Memory B cell (primary cell): Measurements from ENCODE around the gene CLBA1.

Source experiments
- ATAC-seq: fragments of 150-1000 bp; cut with Tn5 transposase; 2 replicates; pipeline ENCODE4 v1.10.0; 2021; ENCODE audit warnings: low read depth, mild to moderate bottlenecking, moderate library complexity
- DNase-seq, 2 donors: peaks; one replicate each; pipeline ENCODE4 v3.0.0; 2022; ENCODE audit warnings: low spot score in 2 of 2
- H3K27ac Mint-ChIP-seq: one replicate; pipeline ENCODE4 v1.8.0; 2022; ENCODE audit warnings: mild to moderate bottlenecking, moderate library complexity, mixed read lengths
- H3K27me3 Mint-ChIP-seq: one replicate; pipeline ENCODE4 v1.8.0; 2022; ENCODE audit warnings: mixed read lengths
- H3K36me3 Mint-ChIP-seq: one replicate; pipeline ENCODE4 v1.8.0; 2022; ENCODE audit warnings: mild to moderate bottlenecking, mixed read lengths
- H3K4me1 Mint-ChIP-seq: one replicate; pipeline ENCODE4 v1.8.0; 2022; ENCODE audit warnings: mixed read lengths
- H3K4me3 Mint-ChIP-seq: one replicate; pipeline ENCODE4 v1.8.0; 2022; ENCODE audit warnings: mild to moderate bottlenecking, moderate library complexity, mixed read lengths
- H3K9me3 Mint-ChIP-seq: one replicate; pipeline ENCODE4 v1.8.0; 2022; ENCODE audit warnings: mixed read lengths

The CLBA1 gene

DNA sequence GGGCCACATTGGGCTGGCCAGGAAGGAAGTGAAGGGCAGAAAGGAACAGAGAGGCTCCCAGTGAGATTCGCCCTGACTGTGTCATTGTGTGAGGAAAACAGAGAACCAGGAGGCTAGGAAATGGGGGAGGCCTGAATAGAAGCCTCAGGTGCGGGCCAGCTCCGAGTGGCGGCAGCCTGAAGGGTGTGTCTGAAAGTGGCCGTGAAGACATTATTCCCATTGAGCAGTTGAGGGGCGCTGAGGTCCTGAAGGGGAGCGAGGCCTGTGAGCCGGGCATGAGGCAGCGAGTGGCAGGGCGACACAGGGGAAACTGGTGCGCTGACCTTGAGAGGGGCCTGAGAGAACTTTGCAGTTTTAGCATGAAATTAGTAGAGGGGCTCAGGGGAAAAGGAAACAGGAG is 6.9 kb downstream of the CLBA1 start:
- H3K27me3 Mint-ChIP-seq = no peaks in the 10 kb centered on the region
- H3K27ac Mint-ChIP-seq = no peak overlapping the region

DNA sequence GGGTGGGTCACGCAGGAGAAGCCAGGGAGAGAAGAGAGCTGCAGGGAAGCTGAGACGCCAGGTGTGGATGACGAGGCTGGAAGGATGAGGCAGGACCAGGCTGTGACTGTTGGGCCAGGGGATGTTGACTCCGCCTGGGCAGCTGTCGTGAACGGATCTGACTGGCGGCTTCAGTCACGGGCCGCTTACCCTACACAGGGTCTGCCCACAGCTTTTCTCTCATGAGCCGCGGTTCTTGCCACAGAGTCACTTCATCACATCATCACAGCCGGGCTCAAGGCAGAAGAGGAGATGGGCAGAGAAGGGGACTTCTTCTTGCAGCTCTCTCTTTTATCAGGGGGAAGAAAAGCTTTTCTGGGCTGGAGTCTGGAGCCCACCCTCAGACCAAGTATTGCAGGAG is 7.7 kb downstream of the CLBA1 start:
- Mint-ChIP-seq H3K27ac (no peak overlapping the region), H3K9me3 (no peaks in the 10 kb centered on the region), H3K27me3 (no peaks in the 10 kb centered on the region), H3K36me3 (no peaks in the 10 kb centered on the region), H3K4me3 (no peak overlapping the region), H3K4me1 (no peaks in the 10 kb centered on the region)
- no peak for ATAC-seq
- DNase-seq = no peak

More for the DNA sequence above, 6.9 kb downstream of the CLBA1 start:
- DNase-seq = no peak
- Mint-ChIP-seq H3K4me3 (no peak overlapping the region), H3K36me3 (no peaks in the 10 kb centered on the region), H3K4me1 (no peaks in the 10 kb centered on the region), H3K9me3 (no peaks in the 10 kb centered on the region)
- no peak for ATAC-seq

DNA sequence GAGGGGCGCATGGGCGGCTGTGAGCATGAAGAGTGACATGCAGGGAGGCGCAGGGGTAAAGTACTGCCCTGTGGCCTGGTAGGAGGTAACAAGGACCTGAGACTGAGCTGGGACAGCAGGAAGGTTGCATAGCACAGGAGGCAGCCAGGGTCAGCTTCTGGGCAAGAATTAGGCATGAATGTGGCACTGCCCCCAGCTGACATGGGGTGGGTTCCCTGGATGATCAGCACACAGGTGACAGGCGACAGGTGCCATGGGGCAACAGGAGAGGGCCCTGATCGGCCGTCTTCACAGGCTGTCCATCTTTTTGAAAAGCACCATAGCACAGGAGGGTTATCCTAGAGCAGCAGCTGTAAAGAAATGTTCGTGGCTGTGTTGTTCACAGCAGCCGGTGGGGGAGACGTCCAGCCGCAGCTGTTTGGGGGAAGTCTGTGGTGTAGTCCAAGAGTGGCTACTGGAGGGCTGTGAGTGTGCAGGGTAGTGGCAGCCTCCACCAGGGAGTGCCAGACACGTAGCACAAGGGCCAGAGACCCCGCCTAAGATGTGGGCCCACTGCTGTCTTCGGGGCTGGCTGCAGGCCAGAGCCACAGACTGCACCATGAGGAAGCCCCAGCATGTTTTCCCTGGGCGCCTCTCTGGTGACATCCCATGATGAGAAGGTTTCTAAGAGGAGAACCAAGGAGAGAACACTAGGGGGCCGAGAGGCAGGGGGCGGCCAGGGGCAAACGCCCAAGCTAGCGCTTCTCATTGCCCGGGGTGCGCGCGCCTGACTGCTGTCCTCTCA is 8.4 kb downstream of the CLBA1 start:
- no peaks in the 10 kb centered on the region for H3K27me3 Mint-ChIP-seq
- no peaks in the 10 kb centered on the region for H3K4me1 Mint-ChIP-seq
- H3K9me3 Mint-ChIP-seq = no peaks in the 10 kb centered on the region
- no peaks in the 10 kb centered on the region for H3K36me3 Mint-ChIP-seq
- DNase-seq = no peak
- no peak overlapping the region for H3K4me3 Mint-ChIP-seq
- H3K27ac Mint-ChIP-seq = no peak overlapping the region
- ATAC-seq = no peak

DNA sequence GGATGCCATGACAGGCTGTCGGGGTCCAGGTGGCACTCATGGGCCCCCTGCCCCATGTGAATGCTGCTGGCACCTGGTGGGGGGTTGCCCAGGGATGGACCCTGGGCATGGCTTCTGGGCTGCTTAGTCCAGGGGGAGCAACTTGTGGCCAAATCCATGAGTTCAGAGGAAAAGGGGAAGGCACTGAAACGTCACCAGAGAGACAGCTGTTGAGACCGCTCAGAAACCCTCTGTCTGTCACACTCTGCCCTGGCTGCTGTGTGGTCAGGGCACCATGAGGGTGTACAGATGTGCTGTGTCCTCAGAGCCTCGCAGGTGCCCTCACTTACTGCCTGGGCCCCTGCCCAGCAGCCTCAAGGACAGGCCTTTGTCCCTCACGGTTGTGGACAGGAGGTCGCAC is 9.4 kb downstream of the CLBA1 start:
- DNase-seq (no peak), ATAC-seq (no peak)
- Mint-ChIP-seq H3K27me3 (no peaks in the 10 kb centered on the region), H3K4me3 (no peak overlapping the region), H3K27ac (no peak overlapping the region), H3K4me1 (no peaks in the 10 kb centered on the region), H3K36me3 (no peaks in the 10 kb centered on the region), H3K9me3 (no peaks in the 10 kb centered on the region)

DNA sequence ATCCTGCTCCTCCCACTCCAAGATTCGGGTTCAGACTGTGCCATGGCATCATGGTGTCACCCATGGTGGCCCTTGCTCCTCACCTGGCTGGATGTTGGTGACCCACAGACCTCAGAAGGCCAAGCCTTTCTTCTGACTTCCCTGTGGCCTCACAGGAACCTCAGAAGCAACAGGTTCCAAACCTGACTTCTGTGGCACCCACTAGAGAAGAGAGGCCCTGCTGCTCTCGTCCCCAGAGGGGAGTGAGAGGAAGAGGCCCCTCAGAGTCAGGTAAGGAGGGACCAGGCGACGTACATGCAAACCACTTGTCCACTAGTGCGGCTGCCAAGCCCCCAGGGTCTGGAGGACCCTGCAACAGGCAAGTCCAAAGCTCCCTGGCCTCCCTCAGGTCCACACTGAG is 10.4 kb downstream of the CLBA1 start:
- Mint-ChIP-seq H3K27me3 (no peaks in the 10 kb centered on the region), H3K27ac (no peak overlapping the region), H3K36me3 (no peaks in the 10 kb centered on the region), H3K9me3 (no peaks in the 10 kb centered on the region), H3K4me1 (no peaks in the 10 kb centered on the region), H3K4me3 (no peak overlapping the region)
- no peak for DNase-seq
- ATAC-seq = no peak

DNA sequence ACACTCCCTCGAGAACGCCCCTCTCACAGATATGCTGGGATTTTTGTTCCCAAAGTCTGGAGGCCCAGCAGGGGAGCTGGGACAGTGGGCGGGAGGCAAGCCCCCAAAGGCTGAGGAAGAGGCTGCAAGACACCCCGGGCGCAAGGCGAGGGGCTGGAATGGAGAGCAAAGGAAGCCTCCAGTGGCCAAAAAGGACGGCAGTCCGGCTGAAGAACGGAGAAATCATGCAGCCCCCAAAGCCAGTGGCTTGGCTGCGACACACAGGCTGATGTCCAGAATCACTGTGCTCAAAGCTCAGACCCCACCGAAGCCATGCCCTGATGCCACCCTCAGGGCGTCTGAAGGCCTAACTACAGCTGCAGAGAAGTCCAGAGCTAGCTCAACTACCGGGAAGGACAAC is 10.9 kb downstream of the CLBA1 start:
- ATAC-seq = no peak
- Mint-ChIP-seq H3K27me3 (no peaks in the 10 kb centered on the region), H3K4me1 (no peaks in the 10 kb centered on the region), H3K4me3 (no peak overlapping the region), H3K9me3 (no peaks in the 10 kb centered on the region), H3K27ac (no peak overlapping the region), H3K36me3 (no peaks in the 10 kb centered on the region)
- DNase-seq = no peak

DNA sequence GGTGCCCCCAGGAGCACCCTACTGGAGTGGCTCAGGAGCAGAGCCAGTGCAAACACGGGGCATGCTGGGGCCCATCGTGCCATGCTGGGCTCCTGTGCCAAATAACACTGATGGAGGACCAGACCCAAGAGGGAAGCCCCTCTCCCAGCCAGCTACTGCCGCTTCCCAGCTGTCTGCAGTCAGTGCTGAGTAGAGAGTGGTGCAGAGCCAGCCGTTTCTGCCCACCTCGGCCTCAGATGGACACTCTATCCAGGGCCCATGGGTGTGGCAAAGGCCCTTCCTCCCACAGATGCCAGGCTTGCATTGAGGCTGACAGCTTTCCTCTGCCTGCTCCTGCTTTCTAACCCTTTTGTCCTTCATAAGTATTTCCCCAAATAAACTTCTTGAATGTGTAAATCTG is 13.2 kb downstream of the CLBA1 start:
- ATAC-seq = no peak
- Mint-ChIP-seq H3K4me1 (no peaks in the 10 kb centered on the region), H3K27ac (no peak overlapping the region), H3K4me3 (no peak overlapping the region), H3K9me3 (no peaks in the 10 kb centered on the region), H3K27me3 (no peaks in the 10 kb centered on the region), H3K36me3 (no peaks in the 10 kb centered on the region)
- no peak for DNase-seq

DNA sequence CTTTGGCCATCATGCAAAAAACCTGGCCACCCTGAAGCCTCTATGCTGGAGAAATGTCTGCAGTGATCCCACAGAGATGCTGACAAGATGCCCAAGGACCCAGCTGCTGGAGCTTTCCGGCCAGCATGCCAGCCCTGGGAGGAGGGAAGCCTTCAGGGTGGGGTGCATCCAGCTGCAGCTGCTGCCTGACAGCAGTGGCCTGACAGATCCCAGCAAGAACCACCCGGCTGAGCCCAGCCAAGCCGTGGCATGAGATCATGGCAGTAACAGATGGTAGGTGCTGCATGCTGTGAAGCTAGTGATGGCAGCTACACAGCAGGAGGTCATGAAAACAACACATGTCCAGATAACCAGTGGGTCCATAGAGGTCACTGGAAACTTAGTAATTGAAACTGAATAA is 13.8 kb downstream of the CLBA1 start:
- no peak overlapping the region for H3K27ac Mint-ChIP-seq
- H3K36me3 Mint-ChIP-seq = no peaks in the 10 kb centered on the region

DNA sequence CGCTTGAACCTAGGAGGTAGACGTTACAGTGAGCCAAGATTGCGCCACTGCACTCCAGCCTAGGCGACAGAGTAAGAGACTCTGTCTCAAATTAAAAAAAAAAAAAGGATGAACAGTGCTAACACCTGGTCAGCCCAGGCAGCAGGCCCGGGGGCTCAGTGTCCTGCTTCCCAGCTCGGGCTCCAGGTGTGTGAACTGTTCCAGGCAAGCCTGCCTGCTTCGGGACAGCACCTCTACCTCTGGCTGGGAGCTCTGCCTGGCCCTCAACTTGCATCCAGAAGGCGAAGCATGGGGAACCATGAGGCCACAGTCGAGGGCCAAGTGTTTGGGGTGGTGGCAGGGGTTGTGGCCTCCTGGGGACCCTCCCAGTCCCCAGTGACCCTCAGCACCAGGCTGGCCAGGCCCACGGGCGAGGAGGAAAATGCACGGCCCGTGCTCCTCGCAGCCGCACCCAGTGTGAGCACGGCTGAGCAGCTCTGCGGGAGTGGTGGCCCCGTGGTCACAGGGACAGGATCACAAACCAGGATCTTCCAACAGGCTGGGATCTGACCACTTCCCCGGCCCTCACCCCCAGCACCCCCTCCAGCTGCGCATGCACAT is 19.8 kb downstream of the CLBA1 start:
- ATAC-seq = no peak
- Mint-ChIP-seq H3K36me3 (no peaks in the 10 kb centered on the region), H3K27ac (no peak overlapping the region), H3K27me3 (no peaks in the 10 kb centered on the region), H3K9me3 (no peaks in the 10 kb centered on the region), H3K4me1 (no peaks in the 10 kb centered on the region), H3K4me3 (no peak overlapping the region)
- no peak for DNase-seq

More for the DNA sequence above, 13.8 kb downstream of the CLBA1 start:
- Mint-ChIP-seq H3K4me3 (no peak overlapping the region), H3K9me3 (no peaks in the 10 kb centered on the region), H3K27me3 (no peaks in the 10 kb centered on the region), H3K4me1 (no peaks in the 10 kb centered on the region)
- DNase-seq (no peak), ATAC-seq (no peak)

DNA sequence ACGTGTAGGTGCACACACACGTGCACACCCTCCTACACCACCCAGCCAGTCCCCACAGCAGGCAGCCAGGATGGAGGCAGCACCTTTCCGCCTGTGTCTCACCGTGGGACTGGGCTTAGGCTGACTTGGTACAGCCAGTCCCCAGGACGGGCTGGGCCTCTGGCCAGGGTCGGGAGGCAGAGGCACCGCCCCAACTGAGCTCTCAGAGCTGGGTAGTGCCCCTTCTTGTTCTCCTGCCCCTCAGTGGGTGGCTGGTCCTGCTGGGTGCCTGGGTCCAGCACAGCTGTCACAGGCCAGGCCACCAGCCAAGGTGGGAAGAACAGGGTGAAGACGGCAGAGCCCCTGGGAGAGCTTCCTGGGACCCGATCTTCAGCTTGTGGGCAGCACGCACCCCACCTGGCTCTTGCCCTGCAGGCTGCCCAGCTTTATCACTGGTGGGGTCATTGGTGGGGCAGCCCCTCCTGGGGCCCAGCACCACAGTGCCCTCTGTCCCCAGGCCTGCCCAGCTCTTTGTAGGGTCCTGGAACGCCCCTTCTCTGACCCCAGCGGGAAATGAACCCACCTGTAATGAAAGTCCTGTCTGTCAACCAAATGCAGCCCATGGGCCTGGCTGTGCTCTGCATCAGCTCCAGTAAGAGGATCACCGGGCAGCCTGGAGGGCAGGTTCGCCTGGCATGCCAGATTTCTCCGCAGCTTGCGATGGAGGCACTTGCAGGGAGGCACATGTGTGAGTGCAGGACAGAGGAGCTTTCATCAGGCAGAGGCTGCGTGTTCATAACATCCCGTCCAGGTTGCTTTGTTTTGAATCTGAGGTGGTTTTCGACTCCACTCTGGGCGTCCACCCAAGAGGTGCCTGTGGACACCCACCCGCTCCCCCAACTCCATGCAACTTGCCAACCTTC is 20.6 kb downstream of the CLBA1 start:
- no peak for DNase-seq
- no peak overlapping the region for H3K27ac Mint-ChIP-seq
- no peaks in the 10 kb centered on the region for H3K9me3 Mint-ChIP-seq
- no peaks in the 10 kb centered on the region for H3K36me3 Mint-ChIP-seq
- H3K4me1 Mint-ChIP-seq = no peaks in the 10 kb centered on the region
- ATAC-seq = no peak
- no peak overlapping the region for H3K4me3 Mint-ChIP-seq
- H3K27me3 Mint-ChIP-seq = no peaks in the 10 kb centered on the region

DNA sequence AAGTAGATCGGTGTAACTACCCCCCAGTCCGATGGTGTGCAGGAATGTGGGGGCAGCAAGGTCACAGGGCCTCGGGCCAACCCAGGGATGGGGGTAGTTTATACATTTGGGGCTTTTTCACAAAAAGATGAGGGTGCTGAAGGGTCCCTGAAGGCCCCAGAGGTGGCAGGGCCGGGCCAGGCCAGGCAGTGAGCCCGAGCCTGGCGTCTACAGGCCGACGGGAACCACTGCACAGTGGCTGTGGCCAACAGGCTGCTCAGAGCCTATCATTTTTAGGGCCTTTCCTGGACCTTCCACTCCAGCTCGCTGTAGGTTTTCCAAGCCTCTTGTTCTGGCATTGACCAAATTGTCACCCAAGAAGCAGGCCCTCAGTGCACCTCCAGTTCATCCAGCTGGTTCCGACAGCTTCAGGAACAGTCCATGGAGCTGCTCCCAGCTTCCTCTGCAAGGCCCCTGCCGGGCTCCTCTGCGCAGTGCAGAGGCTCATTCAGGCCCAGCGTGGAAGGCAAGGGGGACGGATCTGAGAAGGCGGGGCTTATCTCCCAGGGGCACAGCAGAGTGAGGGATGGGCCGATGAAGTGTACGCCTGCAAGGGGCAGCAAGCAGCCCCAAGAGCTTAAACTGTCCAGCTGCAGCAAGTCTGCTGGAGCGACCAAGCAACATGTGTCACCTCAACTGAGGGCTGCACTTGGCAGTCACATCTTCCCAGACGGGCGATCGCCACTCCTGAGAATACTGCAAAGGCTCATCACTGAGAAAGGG is 21.4 kb downstream of the CLBA1 start:
- no peaks in the 10 kb centered on the region for H3K36me3 Mint-ChIP-seq
- no peaks in the 10 kb centered on the region for H3K27me3 Mint-ChIP-seq
- H3K9me3 Mint-ChIP-seq = no peaks in the 10 kb centered on the region
- DNase-seq (no peak), ATAC-seq (no peak)
- no peak overlapping the region for H3K4me3 Mint-ChIP-seq
- H3K4me1 Mint-ChIP-seq = peaks cover 4% of the 10 kb centered on the region
- H3K27ac Mint-ChIP-seq = no peak overlapping the region

DNA sequence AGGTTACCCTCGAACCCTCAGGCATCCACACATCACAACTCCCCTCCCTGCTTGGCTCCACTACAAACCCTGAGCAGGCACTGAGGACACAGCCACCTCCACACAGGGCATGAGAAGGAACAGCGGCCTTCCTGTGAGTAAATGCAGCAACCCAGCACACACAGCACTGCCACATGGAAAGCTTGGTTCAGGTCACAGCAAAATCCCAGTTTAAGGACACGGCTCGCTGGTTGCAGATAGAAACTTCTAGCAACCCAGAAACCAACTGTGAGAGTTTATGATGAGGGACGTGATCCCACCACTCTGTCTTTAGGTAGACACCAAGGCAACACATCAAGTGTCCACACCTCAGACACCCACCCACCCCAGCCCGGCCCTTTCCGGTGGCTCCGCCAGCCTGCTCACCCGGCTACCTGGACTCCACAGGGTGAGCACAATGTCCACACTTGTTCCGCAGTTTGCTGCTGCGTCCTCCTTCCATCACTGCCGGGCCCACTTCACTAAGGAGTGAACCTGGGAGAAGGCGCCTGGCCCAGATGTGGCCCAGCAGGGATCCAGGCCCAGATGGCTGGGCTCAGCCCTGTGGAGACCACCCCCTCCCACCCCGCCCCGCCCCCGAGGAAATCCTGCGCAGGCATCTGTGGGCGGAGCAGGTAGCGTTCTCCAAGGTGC is 22.1 kb downstream of the CLBA1 start:
- ATAC-seq = no peak
- Mint-ChIP-seq H3K27me3 (no peaks in the 10 kb centered on the region), H3K4me3 (no peak overlapping the region), H3K4me1 (peaks cover 9% of the 10 kb centered on the region), H3K9me3 (no peaks in the 10 kb centered on the region), H3K27ac (no peak overlapping the region), H3K36me3 (no peaks in the 10 kb centered on the region)
- no peak for DNase-seq

DNA sequence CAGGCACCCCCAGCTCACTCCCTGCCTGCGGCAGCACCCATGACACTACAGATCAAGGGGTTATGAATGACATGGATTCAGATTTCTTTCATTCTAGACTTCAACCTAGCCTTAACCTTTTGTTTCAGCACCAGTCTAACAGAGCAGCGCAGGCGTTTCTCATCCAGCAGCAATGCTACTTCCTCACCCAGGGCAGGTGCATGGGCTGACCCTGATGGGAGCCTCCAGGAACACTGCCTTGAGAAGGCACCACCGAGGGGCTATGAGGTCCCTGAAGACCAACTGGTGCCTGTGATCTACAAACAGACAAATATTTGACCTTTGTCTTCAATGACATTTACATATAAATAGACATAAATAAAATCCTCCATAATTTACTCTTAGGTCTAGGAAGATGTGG is 24.5 kb downstream of the CLBA1 start:
- ATAC-seq (no peak), DNase-seq (no peak)
- Mint-ChIP-seq H3K27ac (no peak overlapping the region), H3K36me3 (no peaks in the 10 kb centered on the region), H3K4me3 (no peak overlapping the region), H3K9me3 (no peaks in the 10 kb centered on the region), H3K4me1 (peaks cover 26% of the 10 kb centered on the region), H3K27me3 (no peaks in the 10 kb centered on the region)
